ENCODE data around the gene HUWE1.

- TF ChIP-seq, protein P1, sequence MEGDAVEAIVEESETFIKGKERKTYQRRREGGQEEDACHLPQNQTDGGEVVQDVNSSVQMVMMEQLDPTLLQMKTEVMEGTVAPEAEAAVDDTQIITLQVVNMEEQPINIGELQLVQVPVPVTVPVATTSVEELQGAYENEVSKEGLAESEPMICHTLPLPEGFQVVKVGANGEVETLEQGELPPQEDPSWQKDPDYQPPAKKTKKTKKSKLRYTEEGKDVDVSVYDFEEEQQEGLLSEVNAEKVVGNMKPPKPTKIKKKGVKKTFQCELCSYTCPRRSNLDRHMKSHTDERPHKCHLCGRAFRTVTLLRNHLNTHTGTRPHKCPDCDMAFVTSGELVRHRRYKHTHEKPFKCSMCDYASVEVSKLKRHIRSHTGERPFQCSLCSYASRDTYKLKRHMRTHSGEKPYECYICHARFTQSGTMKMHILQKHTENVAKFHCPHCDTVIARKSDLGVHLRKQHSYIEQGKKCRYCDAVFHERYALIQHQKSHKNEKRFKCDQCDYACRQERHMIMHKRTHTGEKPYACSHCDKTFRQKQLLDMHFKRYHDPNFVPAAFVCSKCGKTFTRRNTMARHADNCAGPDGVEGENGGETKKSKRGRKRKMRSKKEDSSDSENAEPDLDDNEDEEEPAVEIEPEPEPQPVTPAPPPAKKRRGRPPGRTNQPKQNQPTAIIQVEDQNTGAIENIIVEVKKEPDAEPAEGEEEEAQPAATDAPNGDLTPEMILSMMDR (IDR thresholded peaks at IDR 0.05; ENCODE audit: insufficient read depth, low read depth, low read length): no peak
- TF ChIP-seq EZH2 (IDR thresholded peaks at IDR 0.05; ENCODE audit: insufficient read depth, low read length): no peak
Measured at GRCh38 chrX:53583571-53583970, 102.9 kb downstream of the HUWE1 start.
